Measurements from ENCODE around the gene MEX3A.

MEX3A gene

GRCh38 chr1:156064615-156065014 lies 17.6 kb downstream of the MEX3A start:
- no peak overlapping the region for H3K4me3 ChIP-seq (replicated peaks; ENCODE audit: low read depth, low read length)
- TF ChIP-seq, protein P1, sequence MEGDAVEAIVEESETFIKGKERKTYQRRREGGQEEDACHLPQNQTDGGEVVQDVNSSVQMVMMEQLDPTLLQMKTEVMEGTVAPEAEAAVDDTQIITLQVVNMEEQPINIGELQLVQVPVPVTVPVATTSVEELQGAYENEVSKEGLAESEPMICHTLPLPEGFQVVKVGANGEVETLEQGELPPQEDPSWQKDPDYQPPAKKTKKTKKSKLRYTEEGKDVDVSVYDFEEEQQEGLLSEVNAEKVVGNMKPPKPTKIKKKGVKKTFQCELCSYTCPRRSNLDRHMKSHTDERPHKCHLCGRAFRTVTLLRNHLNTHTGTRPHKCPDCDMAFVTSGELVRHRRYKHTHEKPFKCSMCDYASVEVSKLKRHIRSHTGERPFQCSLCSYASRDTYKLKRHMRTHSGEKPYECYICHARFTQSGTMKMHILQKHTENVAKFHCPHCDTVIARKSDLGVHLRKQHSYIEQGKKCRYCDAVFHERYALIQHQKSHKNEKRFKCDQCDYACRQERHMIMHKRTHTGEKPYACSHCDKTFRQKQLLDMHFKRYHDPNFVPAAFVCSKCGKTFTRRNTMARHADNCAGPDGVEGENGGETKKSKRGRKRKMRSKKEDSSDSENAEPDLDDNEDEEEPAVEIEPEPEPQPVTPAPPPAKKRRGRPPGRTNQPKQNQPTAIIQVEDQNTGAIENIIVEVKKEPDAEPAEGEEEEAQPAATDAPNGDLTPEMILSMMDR (IDR thresholded peaks at IDR 0.05; ENCODE audit: low read depth, low read length, missing control alignments) = no peak
- no peak for DNase-seq (ENCODE audit: extremely low read depth, low read depth)

DNA sequence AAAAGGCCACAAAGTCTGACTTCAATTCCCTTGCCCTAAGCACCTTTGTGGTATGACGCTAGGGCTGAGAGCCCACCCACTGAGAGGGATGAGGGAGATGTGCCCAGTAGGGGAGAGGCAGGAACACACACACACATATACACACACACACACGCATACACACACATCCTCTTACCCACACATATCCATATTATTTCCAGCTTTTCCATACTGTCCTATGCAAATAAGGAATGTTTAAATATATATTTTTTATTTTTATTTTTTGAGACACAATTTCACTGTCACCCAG lies 18.3 kb downstream of the MEX3A start:
- DNase-seq (ENCODE audit: extremely low read depth, low read depth) = no peak
- TF ChIP-seq, protein P1 (IDR thresholded peaks at IDR 0.05; ENCODE audit: low read depth, low read length, missing control alignments) = no peak
- H3K4me3 ChIP-seq (replicated peaks; ENCODE audit: low read depth, low read length) = no peak overlapping the region

DNA sequence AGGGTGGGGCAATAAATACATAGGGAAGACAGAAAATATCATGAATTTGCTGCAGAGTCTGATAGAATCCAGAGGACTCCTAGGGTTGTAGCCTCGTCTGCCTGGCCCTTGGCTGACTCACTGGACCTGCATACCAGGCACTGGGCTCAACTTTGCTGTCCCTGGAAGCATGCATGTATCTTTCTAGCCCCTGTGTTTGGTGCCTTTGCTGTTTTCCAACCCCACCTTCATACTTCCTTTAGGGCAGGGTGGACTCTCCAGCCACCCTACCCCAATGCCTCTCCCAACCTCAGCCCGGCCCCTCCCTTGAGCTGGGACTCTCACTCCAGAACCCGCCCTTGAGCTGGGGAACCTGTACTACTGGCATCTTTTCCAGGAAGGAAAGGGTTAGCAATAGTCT lies 20.1 kb downstream of the MEX3A start:
- DNase-seq (ENCODE audit: extremely low read depth, low read depth) = no peak
- TF ChIP-seq, protein P1 (IDR thresholded peaks at IDR 0.05; ENCODE audit: low read depth, low read length, missing control alignments) = no peak
- no peak overlapping the region for H3K4me3 ChIP-seq (replicated peaks; ENCODE audit: low read depth, low read length)

DNA sequence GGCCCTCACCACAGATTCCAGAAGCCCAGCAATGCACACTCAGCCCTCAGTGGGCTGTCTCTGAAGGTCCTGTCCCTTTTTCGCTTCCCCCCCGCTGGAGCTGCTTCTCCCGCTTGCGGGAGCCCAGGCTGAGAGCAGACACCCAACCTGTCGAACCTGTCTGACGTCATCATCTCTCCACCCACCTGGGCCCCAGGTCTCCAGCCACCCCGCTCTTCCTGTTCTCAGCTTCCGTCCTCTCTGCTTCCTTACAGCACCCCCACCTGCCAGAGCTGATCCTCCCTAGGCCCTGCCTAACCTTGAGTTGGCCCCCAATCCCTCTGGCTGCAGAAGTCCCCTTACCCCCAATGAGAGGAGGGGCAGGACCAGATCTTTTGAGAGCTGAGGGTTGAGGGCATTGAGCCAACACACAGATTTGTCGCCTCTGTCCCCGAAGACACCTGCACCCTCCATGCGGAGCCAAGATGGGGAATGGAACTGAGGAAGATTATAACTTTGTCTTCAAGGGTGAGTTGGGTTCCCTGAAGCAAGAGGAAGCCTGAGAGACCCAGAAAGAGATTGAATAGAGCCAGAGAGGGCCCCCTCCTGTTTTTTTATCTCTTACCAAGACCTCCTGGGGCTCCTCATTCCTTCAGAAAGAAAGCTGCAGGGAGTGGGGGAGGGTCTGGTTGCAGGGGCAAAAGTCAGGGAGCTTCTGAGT lies 21.2 kb downstream of the MEX3A start, which contains the start of gene RAB25:
TSS of gene RAB25 (plus strand) at position 224 of the 700 bp plus-strand sequence. CDS start at position 465, 241 bp downstream.
- no peak for DNase-seq (ENCODE audit: extremely low read depth, low read depth)
- TF ChIP-seq, protein P1 (IDR thresholded peaks at IDR 0.05; ENCODE audit: low read depth, low read length, missing control alignments) = no peak
- H3K4me3 ChIP-seq (replicated peaks; ENCODE audit: low read depth, low read length) = no peak within 1 kb of the TSS

GRCh38 chr1:156056326-156056849 lies 25.9 kb downstream of the MEX3A start:
- H3K4me3 ChIP-seq (replicated peaks; ENCODE audit: low read depth, low read length) = no peak overlapping the region
- DNase-seq (ENCODE audit: extremely low read depth, low read depth) = no peak
- TF ChIP-seq, protein P1 (IDR thresholded peaks at IDR 0.05; ENCODE audit: low read depth, low read length, missing control alignments) = no peak

- TF ChIP-seq, protein P1 (IDR thresholded peaks at IDR 0.05; ENCODE audit: low read depth, low read length, missing control alignments) = no peak
- H3K4me3 ChIP-seq (replicated peaks; ENCODE audit: low read depth, low read length) = peak overlapping the region; percentile 83
- no peak for DNase-seq (ENCODE audit: extremely low read depth, low read depth)
Observed at GRCh38 chr1:156055281-156056048, 26.8 kb downstream of the MEX3A start.
